Measurements from ENCODE around the gene NEDD9. TPM values are rescaled to one million over a fixed set of nuclear protein-coding genes. Genes with fewer than 3 reads are reported as not detected.
A peak's percentile ranks its signal among the peaks of the same experiment; 100 is the strongest.

NEDD9 gene
- total and polyA plus RNA-seq, 2 of the 13 experiments (the other 11 are each of a cell fraction or from before 2014, with no cell fraction given): 27.1 to 389 TPM

GRCh38 chr6:11143394-11144371, 88.8 kb downstream of the NEDD9 start (continued):
- TF ChIP-seq ZNF318 (CRISPR knock-in tag; IDR thresholded peaks at IDR 0.05) (no peak), RNF2 (conservative IDR thresholded peaks at IDR 0.05; ENCODE audit: low read depth) (peak; percentile 86), MEIS1 (CRISPR knock-in tag; IDR thresholded peaks at IDR 0.05; ENCODE audit: borderline replicate concordance) (no peak; the same call in 1 of the 2 replicates), ZMAT3 (CRISPR knock-in tag; conservative IDR thresholded peaks at IDR 0.05) (peak; percentile 73; the same call in 1 of the 2 replicates), ONECUT2 (CRISPR knock-in tag; IDR thresholded peaks at IDR 0.05) (no peak), NFIB (CRISPR knock-in tag; IDR thresholded peaks at IDR 0.05; ENCODE audit: borderline replicate concordance) (no peak), KDM2A (CRISPR knock-in tag; IDR thresholded peaks at IDR 0.05; ENCODE audit: borderline replicate concordance, low read depth) (peak; percentile 67; the same call in 1 of the 2 replicates), ZNF138 (CRISPR knock-in tag; IDR thresholded peaks at IDR 0.05; ENCODE audit: low read depth) (no peak), BHLHE40 (IDR thresholded peaks at IDR 0.05; ENCODE audit: low read length) (no peak), ZNF367 (CRISPR knock-in tag; IDR thresholded peaks at IDR 0.05; ENCODE audit: borderline replicate concordance) (no peak), GABPA (IDR thresholded peaks at IDR 0.05; ENCODE audit: low read depth, low read length) (no peak), GABPA (CRISPR knock-in tag; IDR thresholded peaks at IDR 0.05; ENCODE audit: low read depth) (no peak; the same call in 1 of the 2 replicates), MTA3 (CRISPR knock-in tag; IDR thresholded peaks at IDR 0.05) (no peak), NCOA2 (CRISPR knock-in tag; IDR thresholded peaks at IDR 0.05) (peak; percentile 57)
- TF ChIP-seq, protein P1, sequence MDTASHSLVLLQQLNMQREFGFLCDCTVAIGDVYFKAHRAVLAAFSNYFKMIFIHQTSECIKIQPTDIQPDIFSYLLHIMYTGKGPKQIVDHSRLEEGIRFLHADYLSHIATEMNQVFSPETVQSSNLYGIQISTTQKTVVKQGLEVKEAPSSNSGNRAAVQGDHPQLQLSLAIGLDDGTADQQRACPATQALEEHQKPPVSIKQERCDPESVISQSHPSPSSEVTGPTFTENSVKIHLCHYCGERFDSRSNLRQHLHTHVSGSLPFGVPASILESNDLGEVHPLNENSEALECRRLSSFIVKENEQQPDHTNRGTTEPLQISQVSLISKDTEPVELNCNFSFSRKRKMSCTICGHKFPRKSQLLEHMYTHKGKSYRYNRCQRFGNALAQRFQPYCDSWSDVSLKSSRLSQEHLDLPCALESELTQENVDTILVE (CRISPR knock-in tag; IDR thresholded peaks at IDR 0.05): peak; percentile 77
- TF ChIP-seq, protein P2, sequence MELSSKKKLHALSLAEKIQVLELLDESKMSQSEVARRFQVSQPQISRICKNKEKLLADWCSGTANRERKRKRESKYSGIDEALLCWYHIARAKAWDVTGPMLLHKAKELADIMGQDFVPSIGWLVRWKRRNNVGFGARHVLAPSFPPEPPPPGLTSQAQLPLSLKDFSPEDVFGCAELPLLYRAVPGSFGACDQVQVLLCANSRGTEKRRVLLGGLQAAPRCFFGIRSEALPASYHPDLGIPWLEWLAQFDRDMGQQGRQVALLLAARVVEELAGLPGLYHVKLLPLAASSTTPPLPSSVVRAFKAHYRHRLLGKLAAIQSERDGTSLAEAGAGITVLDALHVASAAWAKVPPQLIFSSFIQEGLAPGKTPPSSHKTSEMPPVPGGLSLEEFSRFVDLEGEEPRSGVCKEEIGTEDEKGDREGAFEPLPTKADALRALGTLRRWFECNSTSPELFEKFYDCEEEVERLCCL (CRISPR knock-in tag; IDR thresholded peaks at IDR 0.05; ENCODE audit: borderline replicate concordance): peak; percentile 29; the same call in 1 of the 2 replicates
- TF ChIP-seq, protein P3, sequence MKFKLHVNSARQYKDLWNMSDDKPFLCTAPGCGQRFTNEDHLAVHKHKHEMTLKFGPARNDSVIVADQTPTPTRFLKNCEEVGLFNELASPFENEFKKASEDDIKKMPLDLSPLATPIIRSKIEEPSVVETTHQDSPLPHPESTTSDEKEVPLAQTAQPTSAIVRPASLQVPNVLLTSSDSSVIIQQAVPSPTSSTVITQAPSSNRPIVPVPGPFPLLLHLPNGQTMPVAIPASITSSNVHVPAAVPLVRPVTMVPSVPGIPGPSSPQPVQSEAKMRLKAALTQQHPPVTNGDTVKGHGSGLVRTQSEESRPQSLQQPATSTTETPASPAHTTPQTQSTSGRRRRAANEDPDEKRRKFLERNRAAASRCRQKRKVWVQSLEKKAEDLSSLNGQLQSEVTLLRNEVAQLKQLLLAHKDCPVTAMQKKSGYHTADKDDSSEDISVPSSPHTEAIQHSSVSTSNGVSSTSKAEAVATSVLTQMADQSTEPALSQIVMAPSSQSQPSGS (CRISPR knock-in tag; IDR thresholded peaks at IDR 0.05): peak; percentile 83; the same call in 1 of the 2 replicates

Measured in HepG2 (cell line).